AG10803 (cell line): ENCODE data around the gene STIMATE.

Source experiments
- DNase-seq: peaks from one replicate; pipeline ENCODE4 v3.0.0; 2010; ENCODE audit warnings: low read depth
- H3K4me3 ChIP-seq: 2 replicates; pipeline ENCODE4 v1.5.1; 2011; ENCODE audit warnings: mild to moderate bottlenecking, low read length, control low read depth
- CTCF ChIP-seq: conservative IDR thresholded peaks from 2 replicates; pipeline ENCODE4 v1.5.1; 2011; ENCODE audit warnings: mild to moderate bottlenecking, low read length, control low read depth, inconsistent platforms

Gene STIMATE

GRCh38 chr3:52890735-52891134, 6.6 kb downstream of the STIMATE start:
- DNase-seq: no peak
- no peak for TF ChIP-seq CTCF
- no peak overlapping the region for H3K4me3 ChIP-seq

DNA sequence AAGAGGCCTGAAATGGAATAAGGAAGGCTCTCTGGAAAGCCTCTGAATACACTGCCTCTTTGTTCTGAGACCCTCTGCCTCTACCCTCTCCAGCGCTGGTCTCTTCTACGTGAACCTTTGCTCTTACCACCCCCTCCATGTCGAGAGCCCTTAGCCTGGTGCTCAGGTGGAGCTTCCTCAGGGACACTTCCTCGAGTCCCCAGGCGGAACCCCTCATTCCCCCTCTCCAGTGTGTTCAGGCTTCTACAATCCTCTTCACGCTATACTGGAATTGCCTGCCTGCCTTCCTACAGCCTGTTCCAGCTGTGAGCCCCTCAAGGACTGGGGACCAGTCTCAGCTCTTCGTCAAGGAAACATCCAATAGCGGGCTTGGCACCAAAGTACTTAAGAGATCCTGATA, 7.4 kb downstream of the STIMATE start:
- no peak overlapping the region for H3K4me3 ChIP-seq
- DNase-seq: no peak
- TF ChIP-seq CTCF: no peak

DNA sequence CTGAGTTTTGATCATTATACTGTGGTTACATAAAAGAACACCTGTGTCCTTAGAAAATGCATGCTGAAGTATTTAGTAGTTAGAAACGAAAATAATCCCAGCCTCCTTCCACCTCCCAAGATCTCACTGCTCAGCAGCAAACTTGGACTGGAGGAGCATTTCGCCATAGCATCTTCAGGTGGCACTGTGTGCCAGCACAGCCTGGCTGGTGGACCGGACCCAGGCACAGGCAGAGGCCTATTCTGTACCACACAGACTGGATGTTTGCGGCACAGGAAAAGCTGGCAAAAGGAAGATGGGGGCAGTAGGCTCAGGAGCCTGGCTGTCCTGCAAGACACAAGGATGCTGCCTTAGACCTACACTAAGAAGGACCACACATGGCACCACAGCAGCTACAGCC, 10.2 kb downstream of the STIMATE start:
- no peak for DNase-seq
- TF ChIP-seq CTCF: no peak
- H3K4me3 ChIP-seq: no peak overlapping the region

GRCh38 chr3:52886049-52886730, 11.2 kb downstream of the STIMATE start:
- no peak for TF ChIP-seq CTCF
- H3K4me3 ChIP-seq: no peak overlapping the region
- DNase-seq: no peak

DNA sequence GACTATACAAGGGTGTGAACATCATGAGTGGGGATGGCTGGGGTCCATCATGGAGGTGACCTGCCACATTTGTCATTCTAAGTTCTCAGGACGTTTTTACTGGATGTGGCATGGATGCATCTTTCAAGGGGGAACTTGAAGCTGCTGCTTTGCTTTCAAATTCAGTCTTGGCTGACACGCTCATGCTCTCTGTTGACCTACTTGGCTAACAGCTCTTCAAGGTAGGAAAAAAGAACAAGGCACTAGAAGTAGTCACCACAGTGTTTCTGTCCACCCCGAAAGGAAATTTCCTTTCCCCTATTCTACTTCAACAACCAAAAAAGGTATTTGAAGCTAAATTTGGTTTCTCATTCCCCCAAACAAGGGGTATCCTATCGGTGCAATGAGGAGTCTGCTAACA, 15.0 kb downstream of the STIMATE start:
- TF ChIP-seq CTCF: no peak
- no peak for DNase-seq
- H3K4me3 ChIP-seq: no peak overlapping the region

GRCh38 chr3:52881871-52882270, 15.5 kb downstream of the STIMATE start:
- no peak overlapping the region for H3K4me3 ChIP-seq
- no peak for TF ChIP-seq CTCF
- DNase-seq: no peak

- no peak for DNase-seq
- no peak for TF ChIP-seq CTCF
- H3K4me3 ChIP-seq: no peak overlapping the region
Observed at GRCh38 chr3:52880474-52880873, 16.9 kb downstream of the STIMATE start.
